ENCODE measurements around the gene IPO13. TPM values are rescaled to one million over a fixed set of nuclear protein-coding genes. Genes with fewer than 3 reads are reported as not detected.

Gene IPO13
- total RNA-seq, 4 donors from 2014 or later: 22.7 to 64.9 (median 36.5) TPM

GRCh38 chr1:43952731-43953346 lies 6.1 kb downstream of the IPO13 start:
- H3K27ac ChIP-seq: no peak overlapping the region
- TF ChIP-seq, protein P1, sequence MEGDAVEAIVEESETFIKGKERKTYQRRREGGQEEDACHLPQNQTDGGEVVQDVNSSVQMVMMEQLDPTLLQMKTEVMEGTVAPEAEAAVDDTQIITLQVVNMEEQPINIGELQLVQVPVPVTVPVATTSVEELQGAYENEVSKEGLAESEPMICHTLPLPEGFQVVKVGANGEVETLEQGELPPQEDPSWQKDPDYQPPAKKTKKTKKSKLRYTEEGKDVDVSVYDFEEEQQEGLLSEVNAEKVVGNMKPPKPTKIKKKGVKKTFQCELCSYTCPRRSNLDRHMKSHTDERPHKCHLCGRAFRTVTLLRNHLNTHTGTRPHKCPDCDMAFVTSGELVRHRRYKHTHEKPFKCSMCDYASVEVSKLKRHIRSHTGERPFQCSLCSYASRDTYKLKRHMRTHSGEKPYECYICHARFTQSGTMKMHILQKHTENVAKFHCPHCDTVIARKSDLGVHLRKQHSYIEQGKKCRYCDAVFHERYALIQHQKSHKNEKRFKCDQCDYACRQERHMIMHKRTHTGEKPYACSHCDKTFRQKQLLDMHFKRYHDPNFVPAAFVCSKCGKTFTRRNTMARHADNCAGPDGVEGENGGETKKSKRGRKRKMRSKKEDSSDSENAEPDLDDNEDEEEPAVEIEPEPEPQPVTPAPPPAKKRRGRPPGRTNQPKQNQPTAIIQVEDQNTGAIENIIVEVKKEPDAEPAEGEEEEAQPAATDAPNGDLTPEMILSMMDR (IDR thresholded peaks at IDR 0.05): no peak
- TF ChIP-seq EP300 (IDR thresholded peaks at IDR 0.05; ENCODE audit: low read depth) (no peak), POLR2A (IDR thresholded peaks at IDR 0.05) (no peak), POLR2AphosphoS5 (IDR thresholded peaks at IDR 0.05) (no peak)
- H3K4me1 ChIP-seq: peaks cover 8 to 13% (median 9%) of the 10 kb centered on the region in 4 donors
- WGBS, 2 donors (ENCODE audit: low coverage in 1 of 2): 83 to 88% methylated on average over 2 to 8 of the region's 8 CpGs
- in situ Hi-C loops (cut with MboI; ENCODE audit: low pct_ligation_motif_present in 1 of 4, low pct_unique_long_range_greater_than_20kb in 1 of 4, low sequenced_read_pairs in 3 of 4): no loop called here
- no peak for DNase-seq
- no peaks in the 10 kb centered on the region for H3K27me3 ChIP-seq
- intact Hi-C loops (cut with DNase I; ENCODE audit: low total_unique reads): no loop called here
- H3K9me3 ChIP-seq: no peaks in the 10 kb centered on the region
- H3K36me3 ChIP-seq: peaks cover 0 to under 1% (median 0%) of the 10 kb centered on the region in 4 donors
- H3K4me3 ChIP-seq: no peak overlapping the region

- Histone ChIP-seq H3K4me3 (no peak overlapping the region), H3K27ac (no peak overlapping the region), H3K27me3 (no peaks in the 10 kb centered on the region), H3K9me3 (no peaks in the 10 kb centered on the region), H3K36me3 (peaks cover 0 to 6% (median 0%) of the 10 kb centered on the region in 4 donors), H3K4me1 (peaks cover 3 to 8% (median 3%) of the 10 kb centered on the region in 4 donors)
- in situ Hi-C loops (cut with MboI; ENCODE audit: low pct_ligation_motif_present in 1 of 4, low pct_unique_long_range_greater_than_20kb in 1 of 4, low sequenced_read_pairs in 3 of 4) (no loop called here), intact Hi-C loops (cut with DNase I; ENCODE audit: low total_unique reads) (no loop called here)
- TF ChIP-seq, protein P1 (IDR thresholded peaks at IDR 0.05): no peak
- TF ChIP-seq POLR2A (IDR thresholded peaks at IDR 0.05) (no peak), EP300 (IDR thresholded peaks at IDR 0.05; ENCODE audit: low read depth) (no peak), POLR2AphosphoS5 (IDR thresholded peaks at IDR 0.05) (no peak)
- DNase-seq: no peak
- WGBS, 2 donors (ENCODE audit: low coverage in 1 of 2): 86 to 100% methylated on average over 2 to 3 of the region's 3 CpGs
Observed at GRCh38 chr1:43953361-43953760, 6.6 kb downstream of the IPO13 start.

DNA sequence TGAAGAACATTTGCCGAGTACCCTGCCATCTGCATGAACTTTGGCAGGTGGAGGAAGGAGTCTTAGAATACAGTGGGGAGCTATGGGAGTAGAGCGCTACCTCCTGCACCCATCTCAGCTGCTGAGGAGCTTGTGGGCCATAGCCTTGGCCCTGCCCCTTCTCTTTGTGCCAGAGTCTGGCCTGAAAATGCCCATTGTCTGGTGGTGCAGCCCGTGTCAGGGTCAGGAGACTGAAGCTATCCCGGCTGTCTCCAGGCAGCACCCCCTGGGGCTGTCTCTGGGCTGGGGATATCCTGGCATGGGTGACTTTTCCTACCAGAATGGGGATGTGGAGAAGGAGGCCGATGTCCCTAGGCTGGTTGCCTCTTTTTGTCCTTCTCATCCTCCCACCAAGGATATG lies 7.3 kb downstream of the IPO13 start:
- Histone ChIP-seq H3K9me3 (no peaks in the 10 kb centered on the region), H3K27me3 (no peaks in the 10 kb centered on the region), H3K27ac (no peak overlapping the region), H3K4me1 (peaks cover 0 to 1% (median 0%) of the 10 kb centered on the region in 4 donors), H3K36me3 (peaks cover 0 to 8% (median 0%) of the 10 kb centered on the region in 4 donors), H3K4me3 (no peak overlapping the region)
- intact Hi-C loops (cut with DNase I; ENCODE audit: low total_unique reads): no loop called here
- 90% methylated on average over 5 of the region's 5 CpGs; no CpG with 5 or more reads in 1 of the 2 donors for WGBS, 2 donors (ENCODE audit: low coverage in 1 of 2)
- TF ChIP-seq POLR2AphosphoS5 (IDR thresholded peaks at IDR 0.05) (no peak), POLR2A (IDR thresholded peaks at IDR 0.05) (no peak), EP300 (IDR thresholded peaks at IDR 0.05; ENCODE audit: low read depth) (no peak)
- TF ChIP-seq, protein P1 (IDR thresholded peaks at IDR 0.05): no peak
- in situ Hi-C loops (cut with MboI; ENCODE audit: low pct_ligation_motif_present in 1 of 4, low pct_unique_long_range_greater_than_20kb in 1 of 4, low sequenced_read_pairs in 3 of 4): no loop called here
- DNase-seq: no peak

GRCh38 chr1:43956234-43956633 lies 9.5 kb downstream of the IPO13 start:
- in situ Hi-C loops (cut with MboI; ENCODE audit: low pct_ligation_motif_present in 1 of 4, low pct_unique_long_range_greater_than_20kb in 1 of 4, low sequenced_read_pairs in 3 of 4) (no loop called here), intact Hi-C loops (cut with DNase I; ENCODE audit: low total_unique reads) (no loop called here)
- Histone ChIP-seq H3K4me3 (no peak overlapping the region), H3K36me3 (peaks cover 0 to 14% (median 0%) of the 10 kb centered on the region in 4 donors), H3K27me3 (no peaks in the 10 kb centered on the region), H3K27ac (no peak overlapping the region), H3K9me3 (no peaks in the 10 kb centered on the region), H3K4me1 (no peaks in the 10 kb centered on the region)
- TF ChIP-seq POLR2AphosphoS5 (IDR thresholded peaks at IDR 0.05): no peak
- TF ChIP-seq, protein P1 (IDR thresholded peaks at IDR 0.05): no peak
- no peak for TF ChIP-seq POLR2A (IDR thresholded peaks at IDR 0.05)
- TF ChIP-seq EP300 (IDR thresholded peaks at IDR 0.05; ENCODE audit: low read depth): no peak
- DNase-seq: no peak
- 96% methylated on average over 8 of the region's 8 CpGs; no CpG with 5 or more reads in 1 of the 2 donors for WGBS, 2 donors (ENCODE audit: low coverage in 1 of 2)

Measured in transverse colon (tissue), 4 donors.